Osteoblast (primary cell): Measurements from ENCODE around the gene NMS. TPM values are rescaled to one million over a fixed set of nuclear protein-coding genes. Genes with fewer than 3 reads are reported as not detected.

Experiments
- DNase-seq: peaks from one replicate; pipeline ENCODE4 v3.0.0; 2011; ENCODE audit warnings: low spot score, mixed read lengths; ENCODE audit not compliant: insufficient read length; ENCODE audit errors: missing footprints
- H2AFZ ChIP-seq: 2 replicates; pipeline ENCODE4 v1.6.0; 2011; ENCODE audit warnings: mild to moderate bottlenecking, low read length
- H3K27ac ChIP-seq: 2 replicates; pipeline ENCODE4 v1.5.1; 2011; ENCODE audit warnings: mild to moderate bottlenecking, low read depth, low read length, moderate library complexity
- H3K27me3 ChIP-seq: 2 replicates; pipeline ENCODE4 v1.6.0; 2012; ENCODE audit warnings: mild to moderate bottlenecking, control low read depth, inconsistent platforms, low read length, moderate library complexity; ENCODE audit not compliant: insufficient read depth
- H3K36me3 ChIP-seq: 2 replicates; pipeline ENCODE4 v1.5.1; 2011; ENCODE audit warnings: mild to moderate bottlenecking, low read length, control low read depth, moderate library complexity; ENCODE audit not compliant: insufficient read depth
- H3K4me1 ChIP-seq: 2 replicates; pipeline ENCODE4 v1.5.1; 2011; ENCODE audit warnings: mild to moderate bottlenecking, low read length, control low read depth, moderate library complexity; ENCODE audit not compliant: insufficient read depth
- H3K4me2 ChIP-seq: 2 replicates; pipeline ENCODE4 v1.6.0; 2011; ENCODE audit warnings: mild to moderate bottlenecking, low read length; ENCODE audit not compliant: insufficient read depth
- H3K4me3 ChIP-seq: fragments of 200-600 bp; sonication (generic); 3 replicates; pipeline ENCODE4 v1.5.1; 2012; ENCODE audit warnings: mild to moderate bottlenecking, low read length, inconsistent platforms; ENCODE audit not compliant: insufficient read depth
- H3K79me2 ChIP-seq: 2 replicates; pipeline ENCODE4 v1.6.0; 2012; ENCODE audit warnings: mild to moderate bottlenecking, low read length, control low read depth, inconsistent platforms; ENCODE audit not compliant: insufficient read depth
- H3K9me3 ChIP-seq: 2 replicates; pipeline ENCODE4 v1.5.1; 2011; ENCODE audit warnings: low read depth, low read length, control low read depth
- H4K20me1 ChIP-seq: 2 replicates; pipeline ENCODE4 v1.6.0; 2012; ENCODE audit warnings: mild to moderate bottlenecking, low read length, control low read depth; ENCODE audit not compliant: insufficient read depth
- CTCF ChIP-seq: IDR thresholded peaks from 2 replicates; pipeline ENCODE4 v1.5.1; 2011; ENCODE audit warnings: mild to moderate bottlenecking, low read depth, low read length, moderate library complexity; ENCODE audit errors: extremely low read depth
- total RNA-seq: library from RNA; depleted of rRNA; stranded (reverse); fragments of >200 nt; gene quantifications from 2 replicates; pipeline ENCODE4 v1.2.3, GENCODE V29; 2012

NMS gene, protein sequence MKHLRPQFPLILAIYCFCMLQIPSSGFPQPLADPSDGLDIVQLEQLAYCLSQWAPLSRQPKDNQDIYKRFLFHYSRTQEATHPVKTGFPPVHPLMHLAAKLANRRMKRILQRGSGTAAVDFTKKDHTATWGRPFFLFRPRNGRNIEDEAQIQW
- not detected in 2 replicates for total RNA-seq

- H3K4me1 ChIP-seq: no peaks in the 10 kb centered on the region
- H3K27me3 ChIP-seq: no peaks in the 10 kb centered on the region
- H2AFZ ChIP-seq: no peak within 1 kb of the TSS
- H3K36me3 ChIP-seq: no peaks in the 10 kb centered on the region
- DNase-seq: no peak
- no peaks in the 10 kb centered on the region for H3K79me2 ChIP-seq
- no peak within 1 kb of the TSS for H3K27ac ChIP-seq
- no peak for TF ChIP-seq CTCF
- no peak within 1 kb of the TSS for H3K4me2 ChIP-seq
- H3K9me3 ChIP-seq: no peaks in the 10 kb centered on the region
- no peak within 1 kb of the TSS for H3K4me3 ChIP-seq
- no peaks in the 10 kb centered on the region for H4K20me1 ChIP-seq
Measured at GRCh38 chr2:100470182-100470581, at the start of gene NMS. TSS of gene NMS (plus strand) at chr2:100470482. CDS start at chr2:100470489, 7 bp downstream.

GRCh38 chr2:100422320-100423055 is 47.8 kb upstream of the NMS start:
- H3K27me3 ChIP-seq: no peaks in the 10 kb centered on the region
- TF ChIP-seq CTCF: peak; percentile 62
- H3K4me2 ChIP-seq: no peak overlapping the region
- no peak overlapping the region for H2AFZ ChIP-seq
- H3K79me2 ChIP-seq: no peaks in the 10 kb centered on the region
- DNase-seq: peak; percentile 96
- H3K36me3 ChIP-seq: no peaks in the 10 kb centered on the region
- H3K4me1 ChIP-seq: no peaks in the 10 kb centered on the region
- no peaks in the 10 kb centered on the region for H3K9me3 ChIP-seq
- no peak overlapping the region for H3K27ac ChIP-seq
- no peaks in the 10 kb centered on the region for H4K20me1 ChIP-seq
- no peak overlapping the region for H3K4me3 ChIP-seq

GRCh38 chr2:100423631-100424030 is 46.7 kb upstream of the NMS start:
- Histone ChIP-seq H2AFZ (no peak overlapping the region), H3K4me3 (no peak overlapping the region), H3K27me3 (no peaks in the 10 kb centered on the region), H3K27ac (no peak overlapping the region), H4K20me1 (no peaks in the 10 kb centered on the region), H3K4me1 (no peaks in the 10 kb centered on the region), H3K9me3 (no peaks in the 10 kb centered on the region), H3K36me3 (no peaks in the 10 kb centered on the region), H3K4me2 (no peak overlapping the region), H3K79me2 (no peaks in the 10 kb centered on the region)
- TF ChIP-seq CTCF: no peak
- DNase-seq: no peak

DNA sequence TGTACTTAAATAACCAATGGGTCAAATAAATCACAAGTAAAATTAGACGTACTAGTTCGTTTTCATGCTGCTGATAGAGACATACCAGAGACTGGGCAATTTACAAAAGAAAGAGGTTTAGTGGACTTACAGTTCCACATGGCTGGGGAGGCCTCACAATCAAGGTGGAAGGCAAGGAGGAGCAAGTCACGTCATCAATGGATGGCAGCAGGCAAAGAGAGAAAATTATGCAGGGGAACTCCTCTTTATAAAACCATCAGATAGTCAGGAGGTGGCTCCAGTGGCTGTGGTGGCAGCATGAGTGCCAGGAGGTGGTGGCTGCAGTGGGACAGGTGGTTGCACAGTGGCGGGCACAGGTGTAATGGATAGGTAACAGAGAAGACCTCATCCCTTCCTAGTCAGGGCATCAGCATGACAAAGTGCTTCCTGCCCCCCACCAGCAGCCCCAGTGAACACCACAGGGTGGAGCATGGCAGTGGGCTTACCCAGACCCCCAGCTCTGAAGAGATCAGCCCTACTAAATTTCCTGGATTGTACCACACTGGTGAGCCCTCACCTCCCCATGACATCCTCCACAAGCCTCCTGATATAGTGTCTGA is 45.9 kb upstream of the NMS start:
- Histone ChIP-seq H3K4me1 (no peaks in the 10 kb centered on the region), H3K4me3 (no peak overlapping the region), H3K79me2 (no peaks in the 10 kb centered on the region), H3K27ac (no peak overlapping the region), H2AFZ (no peak overlapping the region), H3K4me2 (no peak overlapping the region), H3K9me3 (no peaks in the 10 kb centered on the region), H4K20me1 (no peaks in the 10 kb centered on the region), H3K27me3 (no peaks in the 10 kb centered on the region), H3K36me3 (no peaks in the 10 kb centered on the region)
- no peak for DNase-seq
- TF ChIP-seq CTCF: no peak
